GM12878 (cell line): ENCODE results near the gene CACUL1.

ENCODE experiments used
- EP300 ChIP-seq, 2 experiments: fragments of 150-350 bp in 1 of 2; IDR thresholded peaks; 2 replicates each; pipeline ENCODE4 v1.6.1; 2011 to 2012; ENCODE audit warnings: low read depth in 2 of 2, low read length in 2 of 2, borderline replicate concordance in 1 of 2, improper control_type of control experiment in 1 of 2, inconsistent platforms in 1 of 2; ENCODE audit not compliant: control insufficient read depth in 1 of 2
- EZH2 ChIP-seq: IDR thresholded peaks from 2 replicates; pipeline ENCODE4 v1.6.1; 2012; ENCODE audit warnings: low read depth, mild to moderate bottlenecking, control low read depth, inconsistent platforms, low read length, borderline replicate concordance; ENCODE audit not compliant: control insufficient read depth
- POLR2A ChIP-seq: IDR thresholded peaks from 2 replicates; pipeline ENCODE4 v1.6.1; 2011; ENCODE audit warnings: low read depth, mild to moderate bottlenecking, low read length
- SMC3 ChIP-seq: IDR thresholded peaks from 2 replicates; pipeline ENCODE4 v1.6.1; 2011; ENCODE audit warnings: low read length, improper control_type of control experiment, borderline replicate concordance
- SUZ12 ChIP-seq: fragments of 200-600 bp; sonication (generic); IDR thresholded peaks from one replicate; pipeline ENCODE4 v1.6.1; 2018; ENCODE audit warnings: antibody characterized with exemption, mild to moderate bottlenecking; ENCODE audit not compliant: unreplicated experiment
- ZNF274 ChIP-seq: IDR thresholded peaks from one replicate; pipeline ENCODE4 v1.8.0; 2011; ENCODE audit not compliant: insufficient read length, insufficient read depth
- TF ChIP-seq, protein P1 (sequence below), 3 experiments: IDR thresholded peaks in 2 of 3; conservative IDR thresholded peaks in 1 of 3; 2 replicates each; pipeline ENCODE4 v1.5.1; 2011; ENCODE audit warnings: low read depth in 3 of 3, low read length in 3 of 3, mild to moderate bottlenecking in 3 of 3, control low read depth in 2 of 3, moderate library complexity in 2 of 3, inconsistent platforms in 1 of 3, mixed read lengths in 1 of 3; ENCODE audit not compliant: control insufficient read depth in 2 of 3, insufficient read depth in 1 of 3; ENCODE audit errors: extremely low read depth in 1 of 3
- TF ChIP-seq, protein P2 (sequence below): fragments of 450-650 bp; IDR thresholded peaks from 2 replicates; pipeline ENCODE4 v1.6.1; 2017; ENCODE audit warnings: mild to moderate bottlenecking

DNA sequence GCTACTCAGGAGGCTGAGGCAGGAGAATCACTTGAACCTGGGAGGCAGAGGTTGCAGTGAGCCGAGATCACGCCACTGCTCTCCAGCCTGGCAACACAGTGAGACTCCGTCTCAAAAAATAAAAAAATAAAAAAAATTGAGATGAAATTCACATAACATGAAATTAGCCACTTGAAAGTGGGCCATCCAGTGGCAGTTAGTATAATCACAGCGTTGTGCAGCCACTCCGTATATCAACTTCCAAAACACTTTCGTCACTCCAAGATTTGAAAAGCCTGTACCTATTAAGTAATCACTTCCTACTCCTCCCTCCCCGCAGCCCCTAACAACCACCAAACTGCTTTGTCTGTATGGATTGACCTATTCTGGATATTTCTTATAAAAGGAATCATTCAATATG lies 20.7 kb upstream of the CACUL1 start:
- TF ChIP-seq ZNF274: no peak
- TF ChIP-seq, protein P1, sequence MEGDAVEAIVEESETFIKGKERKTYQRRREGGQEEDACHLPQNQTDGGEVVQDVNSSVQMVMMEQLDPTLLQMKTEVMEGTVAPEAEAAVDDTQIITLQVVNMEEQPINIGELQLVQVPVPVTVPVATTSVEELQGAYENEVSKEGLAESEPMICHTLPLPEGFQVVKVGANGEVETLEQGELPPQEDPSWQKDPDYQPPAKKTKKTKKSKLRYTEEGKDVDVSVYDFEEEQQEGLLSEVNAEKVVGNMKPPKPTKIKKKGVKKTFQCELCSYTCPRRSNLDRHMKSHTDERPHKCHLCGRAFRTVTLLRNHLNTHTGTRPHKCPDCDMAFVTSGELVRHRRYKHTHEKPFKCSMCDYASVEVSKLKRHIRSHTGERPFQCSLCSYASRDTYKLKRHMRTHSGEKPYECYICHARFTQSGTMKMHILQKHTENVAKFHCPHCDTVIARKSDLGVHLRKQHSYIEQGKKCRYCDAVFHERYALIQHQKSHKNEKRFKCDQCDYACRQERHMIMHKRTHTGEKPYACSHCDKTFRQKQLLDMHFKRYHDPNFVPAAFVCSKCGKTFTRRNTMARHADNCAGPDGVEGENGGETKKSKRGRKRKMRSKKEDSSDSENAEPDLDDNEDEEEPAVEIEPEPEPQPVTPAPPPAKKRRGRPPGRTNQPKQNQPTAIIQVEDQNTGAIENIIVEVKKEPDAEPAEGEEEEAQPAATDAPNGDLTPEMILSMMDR (IDR thresholded peaks at IDR 0.05 in 2 of 3, conservative IDR thresholded peaks at IDR 0.05 in 1 of 3; ENCODE audit: control insufficient read depth in 2 of 3, extremely low read depth in 1 of 3, insufficient read depth in 1 of 3, low read depth in 3 of 3, low read length in 3 of 3): no peak
- no peak for TF ChIP-seq EP300 (IDR thresholded peaks at IDR 0.05; ENCODE audit: borderline replicate concordance in 1 of 2, control insufficient read depth in 1 of 2, low read depth in 2 of 2, low read length in 2 of 2)
- TF ChIP-seq EZH2: no peak
- TF ChIP-seq, protein P2, sequence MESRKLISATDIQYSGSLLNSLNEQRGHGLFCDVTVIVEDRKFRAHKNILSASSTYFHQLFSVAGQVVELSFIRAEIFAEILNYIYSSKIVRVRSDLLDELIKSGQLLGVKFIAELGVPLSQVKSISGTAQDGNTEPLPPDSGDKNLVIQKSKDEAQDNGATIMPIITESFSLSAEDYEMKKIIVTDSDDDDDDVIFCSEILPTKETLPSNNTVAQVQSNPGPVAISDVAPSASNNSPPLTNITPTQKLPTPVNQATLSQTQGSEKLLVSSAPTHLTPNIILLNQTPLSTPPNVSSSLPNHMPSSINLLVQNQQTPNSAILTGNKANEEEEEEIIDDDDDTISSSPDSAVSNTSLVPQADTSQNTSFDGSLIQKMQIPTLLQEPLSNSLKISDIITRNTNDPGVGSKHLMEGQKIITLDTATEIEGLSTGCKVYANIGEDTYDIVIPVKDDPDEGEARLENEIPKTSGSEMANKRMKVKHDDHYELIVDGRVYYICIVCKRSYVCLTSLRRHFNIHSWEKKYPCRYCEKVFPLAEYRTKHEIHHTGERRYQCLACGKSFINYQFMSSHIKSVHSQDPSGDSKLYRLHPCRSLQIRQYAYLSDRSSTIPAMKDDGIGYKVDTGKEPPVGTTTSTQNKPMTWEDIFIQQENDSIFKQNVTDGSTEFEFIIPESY: no peak
- no peak for TF ChIP-seq POLR2A
- TF ChIP-seq SUZ12: no peak
- TF ChIP-seq SMC3: no peak
